ENCODE measurements around the gene ADAMTS14.

Gene ADAMTS14

GRCh38 chr10:70791386-70792039, 119.2 kb downstream of the ADAMTS14 start:
- no peak for DNase-seq (ENCODE audit: low spot score)

GRCh38 chr10:70795613-70796012, 123.3 kb downstream of the ADAMTS14 start:
- DNase-seq (ENCODE audit: low spot score), result no peak

GRCh38 chr10:70797840-70798239, 125.5 kb downstream of the ADAMTS14 start:
- no peak for DNase-seq (ENCODE audit: low spot score)

DNA sequence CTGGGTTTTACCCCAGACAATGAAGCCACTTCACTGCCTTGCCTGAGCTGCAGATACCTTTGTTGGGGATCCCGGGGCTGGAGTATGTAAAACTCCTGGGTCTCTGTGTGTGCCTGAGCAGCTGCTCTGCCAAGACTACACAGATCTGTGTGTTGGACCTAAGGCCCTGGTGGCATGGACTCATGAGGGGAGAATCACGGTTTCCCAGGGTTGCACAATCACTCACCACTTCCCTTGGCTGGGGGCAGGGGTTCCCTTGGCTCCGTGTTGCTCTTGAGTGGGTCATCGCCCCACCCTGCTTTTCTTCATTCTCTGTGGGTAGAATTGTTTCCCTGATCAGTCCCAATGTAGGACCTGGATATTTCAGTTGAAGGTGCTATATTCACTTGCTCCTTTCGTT, 126.8 kb downstream of the ADAMTS14 start:
- DNase-seq (ENCODE audit: low spot score), result no peak

- DNase-seq (ENCODE audit: low spot score), result no peak
Measured at GRCh38 chr10:70801854-70802253, 129.5 kb downstream of the ADAMTS14 start.

- no peak for DNase-seq (ENCODE audit: low spot score)
Measured at GRCh38 chr10:70803775-70804420, 131.6 kb downstream of the ADAMTS14 start.

DNA sequence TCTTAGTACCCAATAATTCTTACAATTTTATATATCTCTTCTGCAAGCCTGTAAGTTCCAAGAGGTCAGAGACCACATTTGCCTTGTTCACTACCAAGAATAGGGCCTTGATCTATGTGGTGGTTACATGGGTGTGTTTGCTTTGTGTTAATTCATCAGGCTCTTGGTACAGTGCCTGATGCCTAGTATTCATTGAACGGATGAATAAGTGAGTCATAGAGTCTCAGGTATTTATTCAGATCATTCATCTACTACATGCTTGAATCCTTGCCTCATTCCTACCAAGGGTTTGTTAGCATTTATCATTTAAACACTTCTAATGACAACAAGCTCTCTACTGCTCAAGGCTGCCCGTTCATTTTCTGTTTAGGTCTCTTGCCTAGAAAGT, 132.1 kb downstream of the ADAMTS14 start:
- DNase-seq (ENCODE audit: low spot score), result no peak

DNA sequence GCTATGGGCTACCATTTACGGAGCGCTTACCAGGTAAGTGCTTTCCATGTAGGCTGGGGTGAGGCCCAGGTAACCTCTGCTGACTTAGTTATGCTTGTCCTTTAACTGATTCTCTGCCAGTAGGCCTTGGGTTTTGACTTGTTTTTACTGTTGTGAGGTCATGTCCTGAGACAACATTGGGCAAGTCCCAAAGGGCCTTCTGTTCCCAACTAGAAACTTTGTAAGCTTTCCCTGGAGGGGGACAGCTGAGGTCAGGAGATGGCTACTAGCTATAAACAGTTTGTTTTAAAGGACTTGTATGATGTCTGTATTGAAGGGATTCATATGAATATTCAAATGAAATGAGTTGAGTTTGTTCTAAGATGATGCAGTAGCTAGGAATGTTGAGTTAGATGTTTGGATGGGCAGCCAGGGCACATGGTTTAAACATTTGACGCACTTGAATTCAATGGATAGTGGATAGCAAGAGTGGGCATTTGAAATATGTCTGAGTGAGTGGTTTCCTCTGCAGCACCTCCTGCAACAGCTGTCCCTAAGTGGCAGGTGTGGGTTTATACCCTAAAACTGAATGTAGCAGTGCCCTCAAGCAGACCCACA, 133.4 kb downstream of the ADAMTS14 start:
- DNase-seq (ENCODE audit: low spot score), result no peak

DNA sequence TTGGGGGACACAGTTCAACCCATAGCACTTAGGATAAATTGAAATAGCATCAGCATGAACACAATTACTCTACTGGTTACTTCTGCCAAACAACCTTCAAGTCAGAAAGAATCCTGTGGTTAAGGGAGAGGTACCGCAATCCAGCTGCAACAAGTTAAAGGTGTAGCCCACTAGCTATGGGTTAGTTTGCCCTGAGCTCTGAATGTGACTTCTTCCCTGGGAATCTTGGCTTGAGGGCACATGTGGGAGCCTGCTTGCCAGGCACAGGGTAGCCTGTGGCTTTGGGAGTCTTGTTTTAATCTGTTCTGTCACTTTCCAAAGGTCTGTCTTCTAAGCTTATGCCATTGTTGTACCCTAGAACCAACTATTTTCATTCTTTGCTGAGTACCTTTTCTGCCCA, 134.5 kb downstream of the ADAMTS14 start:
- DNase-seq (ENCODE audit: low spot score), result no peak

- DNase-seq (ENCODE audit: low spot score), result no peak
Measured at GRCh38 chr10:70807556-70807955, 135.2 kb downstream of the ADAMTS14 start.

DNA sequence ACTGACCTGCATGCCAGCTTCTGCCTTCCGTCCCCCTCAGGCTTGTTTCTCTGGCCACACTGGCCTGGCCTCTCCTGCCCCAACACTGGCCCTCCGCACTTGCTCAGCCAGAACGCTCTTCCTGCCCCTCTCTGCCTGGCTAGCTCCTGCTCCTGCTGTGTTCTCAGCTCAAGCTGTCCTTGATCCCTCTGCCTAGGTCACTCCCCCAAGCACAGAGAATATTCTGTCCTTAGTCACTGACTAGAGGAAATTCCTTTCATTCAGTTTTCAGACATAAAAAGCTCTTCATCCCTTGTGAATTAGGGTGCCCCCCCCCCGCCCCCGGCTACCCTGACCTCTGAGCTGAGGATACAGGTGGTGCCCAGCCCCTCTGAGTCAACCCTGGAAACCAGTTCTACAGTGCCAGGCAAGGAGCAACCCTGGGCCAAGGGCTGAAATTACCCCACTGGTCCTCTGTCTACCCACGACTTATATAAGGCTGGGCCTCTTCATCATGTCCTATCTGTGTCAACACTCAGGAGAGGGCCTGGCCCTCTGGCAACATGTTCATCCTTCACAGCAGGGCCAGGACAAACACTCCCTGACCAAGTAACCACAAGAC, 136.8 kb downstream of the ADAMTS14 start:
- DNase-seq (ENCODE audit: low spot score), result no peak

- no peak for DNase-seq (ENCODE audit: low spot score)
Measured at GRCh38 chr10:70809726-70810125, 137.4 kb downstream of the ADAMTS14 start.

DNA sequence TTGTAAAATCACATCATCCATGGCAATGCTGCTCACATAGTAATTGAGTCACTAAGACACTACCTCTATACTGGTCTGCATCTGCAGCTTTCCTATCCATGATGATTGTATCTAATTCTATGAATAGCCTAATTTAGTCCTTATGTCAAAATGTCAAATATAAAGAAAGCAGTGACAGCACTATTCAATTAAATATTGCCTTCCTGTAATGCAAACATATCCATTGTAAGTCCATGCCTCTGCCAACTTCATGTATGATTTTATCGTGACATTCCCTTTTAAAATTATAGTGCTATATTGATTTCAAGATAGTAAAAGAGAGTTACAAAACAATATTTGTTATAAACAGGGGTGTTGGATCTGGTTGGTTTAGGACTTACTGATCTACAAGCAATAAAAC, 138.7 kb downstream of the ADAMTS14 start:
- no peak for DNase-seq (ENCODE audit: low spot score)

DNA sequence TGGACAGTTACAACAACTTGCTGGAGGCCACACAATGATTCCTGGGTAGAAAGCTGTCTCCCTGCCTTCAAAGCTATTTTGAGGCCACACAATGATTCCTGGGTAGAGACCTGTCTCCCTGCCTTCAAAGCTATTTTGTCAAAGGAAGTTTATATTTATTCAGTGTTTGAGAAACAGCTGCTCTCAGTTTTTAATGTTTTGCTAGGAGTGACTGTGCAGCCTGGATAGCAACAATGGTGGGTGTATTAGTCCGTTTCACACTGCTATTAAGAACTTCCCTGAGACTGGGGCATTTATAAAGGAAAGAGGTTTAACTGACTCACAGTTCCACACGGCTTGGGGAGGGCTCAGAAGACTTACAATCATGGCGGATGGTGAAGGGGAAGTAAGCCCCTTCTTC, 139.6 kb downstream of the ADAMTS14 start:
- no peak for DNase-seq (ENCODE audit: low spot score)
